GM21825 (cell line): ENCODE data around the gene WAC.
"Not testable (repeated sequence)": the region's sequence is repeated elsewhere in the genome, so short reads cannot be mapped to it uniquely, and the experiment has no call there.

Source experiments
- ATAC-seq: cut with Tn5 transposase; IDR thresholded peaks from one replicate; pipeline ENCODE4 v1.9.1; 2021; ENCODE audit warnings: mild to moderate bottlenecking, moderate library complexity; ENCODE audit not compliant: unreplicated experiment

The WAC gene

DNA sequence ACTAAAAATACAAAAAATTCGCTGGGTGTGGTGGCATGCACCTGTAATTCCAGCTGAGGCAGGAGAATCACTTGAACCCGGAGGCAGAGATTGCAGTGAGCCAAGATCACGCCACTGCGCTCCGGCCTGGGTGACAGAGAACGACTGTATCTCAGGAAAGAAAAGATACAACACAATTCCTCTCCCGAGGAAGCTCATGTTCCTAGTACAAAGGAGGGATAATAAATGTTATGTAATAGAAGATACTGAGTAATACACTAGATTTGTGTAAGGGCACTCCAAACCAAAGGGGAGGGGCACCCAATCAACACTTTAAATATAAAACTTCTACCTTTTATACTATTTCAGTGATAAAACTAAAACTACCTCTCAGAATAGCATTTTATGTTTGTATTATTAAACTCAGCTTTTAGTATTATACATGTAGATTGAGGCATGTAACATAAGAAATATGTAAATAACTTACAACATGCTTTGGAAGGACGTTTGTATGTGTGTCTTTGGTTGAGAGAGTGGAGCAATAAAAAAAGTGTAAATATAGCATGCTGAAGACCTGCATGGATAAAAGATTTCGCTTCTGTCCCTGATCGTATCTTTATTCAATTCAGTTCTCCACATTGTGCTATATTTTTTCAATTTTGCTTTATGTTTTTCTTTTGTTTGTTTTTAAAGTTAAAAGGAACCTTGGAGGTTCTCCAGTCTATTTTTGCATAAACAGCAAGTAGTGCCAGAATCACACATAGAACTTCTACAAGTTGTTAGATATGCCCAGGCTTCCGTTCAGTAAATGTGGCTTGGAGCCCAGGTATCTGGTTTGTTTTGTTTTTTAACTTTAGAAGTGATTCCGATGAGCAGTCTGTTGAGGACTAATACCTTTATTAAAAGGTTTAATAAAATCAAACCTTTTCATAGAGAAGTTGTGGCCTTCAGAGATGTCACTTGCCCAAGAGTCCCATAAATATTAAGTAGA is 71.9 kb downstream of the WAC start:
- no peak for ATAC-seq

DNA sequence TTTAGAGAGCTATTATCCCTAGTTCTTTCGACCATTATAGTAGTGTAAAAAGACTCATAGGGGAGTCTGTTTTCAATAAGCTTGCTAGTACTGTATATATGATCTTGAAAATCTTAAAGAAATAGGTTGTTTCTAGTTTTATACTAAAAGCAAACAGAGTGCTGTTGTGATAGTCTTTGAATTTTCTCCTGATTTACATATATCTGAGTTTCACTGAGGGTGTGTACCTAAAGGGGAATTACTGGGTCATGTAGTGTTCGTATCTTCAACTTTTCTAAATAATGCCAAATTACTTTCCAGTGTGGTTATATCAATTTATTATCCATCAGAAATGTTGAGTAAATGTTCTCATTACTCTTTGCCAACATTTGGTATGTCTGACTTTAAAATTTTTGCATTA is 73.7 kb downstream of the WAC start:
- ATAC-seq, result no peak

DNA sequence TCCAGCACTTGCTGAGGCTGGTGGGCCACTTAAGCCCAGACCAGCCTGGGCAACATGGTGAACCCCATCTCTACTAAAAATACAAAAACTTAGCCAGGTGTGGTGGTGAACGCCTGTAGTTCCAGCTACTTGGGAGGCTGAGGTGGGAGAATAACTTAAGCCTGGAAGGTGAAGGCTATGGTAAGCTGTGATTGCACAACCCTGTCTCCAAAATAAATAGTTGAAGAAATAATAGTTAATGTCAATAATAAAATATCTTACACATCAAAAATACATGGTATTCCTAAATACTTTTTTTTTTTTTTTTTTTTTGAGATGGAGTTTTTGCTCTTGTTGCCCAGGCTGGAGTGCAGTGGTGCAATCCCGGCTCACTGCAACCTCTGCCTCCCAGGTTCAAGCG is 76.7 kb downstream of the WAC start:
- ATAC-seq, result not testable (repeated sequence)

DNA sequence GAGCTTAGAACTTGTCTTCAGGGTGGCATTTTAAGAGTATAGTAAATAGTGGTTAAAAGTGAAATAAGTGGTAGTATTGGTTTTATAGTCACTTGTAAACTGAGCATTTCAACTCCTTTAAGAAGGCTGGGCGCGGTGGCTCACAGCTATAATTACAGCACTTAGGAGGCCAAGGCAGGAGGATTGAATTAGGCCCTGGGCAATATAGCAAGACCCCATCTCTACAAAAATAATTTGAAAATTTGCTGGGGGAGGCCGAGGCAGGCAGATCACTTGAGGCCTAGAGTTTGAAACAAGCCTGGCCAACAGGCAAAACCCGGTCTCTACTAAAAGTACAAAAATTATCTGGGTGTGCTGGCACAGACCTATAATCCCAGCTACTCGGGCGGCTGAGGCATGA is 80.0 kb downstream of the WAC start:
- no peak for ATAC-seq

GRCh38 chr10:28616514-28616913 is 83.6 kb downstream of the WAC start:
- no peak for ATAC-seq

- no peak for ATAC-seq
Observed at GRCh38 chr10:28619455-28619854, 86.5 kb downstream of the WAC start.

- no peak for ATAC-seq
Observed at GRCh38 chr10:28620251-28620650, 87.3 kb downstream of the WAC start.

DNA sequence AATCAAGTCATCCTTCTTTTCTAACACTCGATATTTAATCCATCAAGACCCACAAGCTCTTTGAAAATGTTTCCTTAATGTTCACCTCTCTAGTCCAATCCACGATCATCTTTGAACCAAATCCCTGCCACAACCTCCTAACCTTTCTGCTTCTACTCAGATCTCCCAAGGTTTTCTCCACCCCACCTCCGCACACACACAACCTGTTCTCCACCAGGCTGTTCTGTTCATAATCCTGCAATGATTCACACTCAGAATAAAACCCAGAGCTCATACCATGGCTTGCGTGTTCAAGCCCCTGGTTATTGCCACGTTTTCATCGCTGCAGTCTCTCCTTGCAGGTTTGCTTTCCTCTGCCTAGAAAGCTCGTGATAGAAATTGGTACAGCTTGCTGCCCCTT is 90.6 kb downstream of the WAC start:
- ATAC-seq, result no peak

DNA sequence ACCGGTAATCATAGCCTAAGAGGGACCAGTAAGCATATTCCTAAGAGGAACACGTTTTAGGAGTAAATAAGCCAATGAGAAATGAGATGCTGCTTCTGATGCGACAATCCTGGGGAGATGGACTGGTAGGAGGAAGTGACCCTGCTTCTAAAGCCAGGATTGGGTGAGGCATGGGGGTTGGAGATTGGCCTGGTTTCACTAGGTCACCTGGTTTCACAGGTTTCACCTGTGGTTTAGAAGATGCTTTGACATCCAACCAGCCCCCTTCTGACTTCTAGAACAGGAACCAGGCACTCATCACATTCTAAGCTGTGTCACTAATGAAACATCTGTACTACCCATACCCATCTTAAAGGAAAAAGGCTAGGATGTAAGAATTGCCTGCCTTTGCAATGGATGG is 91.4 kb downstream of the WAC start:
- no peak for ATAC-seq

- no peak for ATAC-seq
Observed at GRCh38 chr10:28627102-28627501, 94.2 kb downstream of the WAC start.

DNA sequence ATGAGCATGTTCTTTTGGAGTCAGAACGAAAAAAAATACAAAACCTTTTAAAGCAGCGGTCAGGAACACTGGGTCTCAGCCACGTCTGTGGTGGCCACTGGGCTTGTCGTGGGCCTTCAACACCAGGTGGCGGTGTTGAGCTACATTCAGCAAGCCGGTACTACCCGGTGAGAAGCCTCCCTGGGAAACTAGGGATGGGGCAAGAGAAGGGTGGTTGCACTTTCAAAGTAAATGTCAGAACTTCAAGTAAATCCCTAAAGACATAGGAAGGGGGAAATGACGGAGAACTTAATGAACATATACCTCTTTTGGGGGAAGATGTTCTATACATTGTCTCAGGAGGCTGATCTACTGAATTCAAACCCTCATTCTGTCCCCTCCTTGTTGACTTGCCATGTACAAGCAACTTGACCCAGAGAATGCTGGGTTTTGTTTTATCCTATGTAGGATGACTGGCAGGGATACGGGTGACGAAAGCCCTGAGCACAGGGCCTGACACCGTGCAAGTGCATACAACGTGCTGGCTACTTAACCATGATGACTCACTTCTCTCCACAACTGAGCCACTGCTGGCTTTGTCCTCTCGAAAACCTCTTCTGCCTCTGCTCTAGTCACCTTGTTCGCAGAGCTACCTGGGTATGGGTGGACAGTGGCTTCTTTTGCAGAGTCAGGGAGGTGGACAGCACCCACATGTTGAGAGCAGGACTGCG is 95.4 kb downstream of the WAC start:
- ATAC-seq, result no peak

DNA sequence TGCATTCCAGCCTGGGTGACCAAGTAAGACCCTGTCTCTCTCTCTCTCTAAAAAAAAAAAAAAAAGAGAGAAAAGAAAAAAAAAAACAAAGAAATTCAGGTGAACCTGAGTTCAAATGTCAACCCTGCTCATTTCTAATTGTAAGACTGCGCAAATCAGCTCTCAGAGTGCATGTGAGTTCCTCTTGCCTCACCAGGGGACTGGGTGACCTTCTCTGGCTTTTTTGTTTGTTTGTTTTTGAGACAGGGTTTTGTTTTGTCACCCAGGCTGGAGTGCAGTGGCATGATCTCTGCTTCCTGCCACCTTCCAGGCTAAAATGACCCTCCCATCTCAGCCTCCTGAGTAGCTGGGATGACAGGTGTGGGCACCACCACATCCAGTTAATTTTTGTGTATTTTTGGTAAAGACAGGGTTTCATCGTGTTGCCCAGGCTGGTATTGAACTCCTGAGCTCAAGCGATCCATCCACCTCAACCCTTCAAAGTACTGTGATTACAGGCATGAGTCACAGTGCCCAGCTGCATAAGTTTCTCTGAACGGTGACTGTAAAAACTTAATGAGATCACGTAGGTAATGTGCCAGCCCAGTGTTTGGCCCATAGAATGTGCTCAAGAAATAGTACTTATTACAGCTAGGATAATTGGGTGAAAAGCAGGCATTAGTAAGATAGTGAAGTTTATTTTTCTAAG is 99.1 kb downstream of the WAC start:
- ATAC-seq, result no peak

DNA sequence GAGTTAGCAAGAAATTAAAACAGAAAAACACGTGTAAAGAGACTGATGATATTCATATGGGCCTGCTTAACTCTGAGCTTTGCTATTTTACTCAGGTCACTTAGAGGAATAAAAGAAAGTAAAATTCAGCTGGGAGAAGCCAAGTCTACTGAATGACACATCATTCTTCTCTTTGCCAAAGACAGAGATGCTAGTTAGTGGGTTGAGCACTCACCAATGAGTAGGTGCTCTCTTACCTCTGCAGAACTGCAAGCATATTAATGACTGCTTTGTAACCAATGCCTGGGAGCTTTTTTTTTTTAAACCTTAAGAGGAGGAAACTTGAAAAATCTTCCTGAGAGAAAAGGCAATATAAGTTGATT is 99.6 kb downstream of the WAC start:
- no peak for ATAC-seq

GRCh38 chr10:28633750-28634149 is 100.8 kb downstream of the WAC start:
- no peak for ATAC-seq

DNA sequence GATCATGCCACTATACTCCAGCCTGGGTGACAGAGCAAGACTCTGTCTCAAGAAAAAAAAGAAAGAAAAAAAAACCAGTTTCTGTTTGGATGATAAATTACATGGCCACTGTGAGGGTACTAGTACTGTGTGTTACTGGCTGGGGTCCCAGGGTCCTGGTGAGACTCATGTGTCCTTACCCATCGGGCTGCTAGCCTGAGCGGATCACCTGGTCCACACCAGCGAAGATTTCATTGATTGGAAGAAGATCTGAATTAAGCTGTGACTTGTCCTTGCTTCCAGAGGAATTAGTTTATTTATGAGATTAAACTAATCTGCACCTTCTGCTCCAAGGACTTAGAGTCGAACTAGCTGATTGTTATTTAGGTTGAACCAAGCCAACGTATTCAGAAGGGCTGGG is 104.4 kb downstream of the WAC start:
- no peak for ATAC-seq

DNA sequence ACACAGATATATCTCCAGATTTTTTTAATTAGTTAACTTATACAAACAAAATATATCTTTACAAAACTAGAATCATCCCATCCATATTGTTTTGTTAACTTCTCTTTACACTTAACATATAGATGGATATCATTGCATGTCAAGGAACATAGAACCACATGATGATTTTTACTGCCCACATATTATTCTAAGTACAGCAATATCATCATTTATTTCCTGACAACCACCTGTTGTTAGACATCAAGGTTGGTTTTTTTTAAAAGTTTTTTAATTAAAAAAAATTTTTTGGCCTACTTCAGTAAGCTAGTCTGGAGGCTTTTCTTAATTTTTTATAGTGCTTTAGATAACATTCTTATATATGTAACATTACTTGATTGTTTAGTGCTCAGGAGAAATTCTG is 105.5 kb downstream of the WAC start:
- ATAC-seq, result no peak

- no peak for ATAC-seq
Observed at GRCh38 chr10:28640551-28640950, 107.6 kb downstream of the WAC start.

GRCh38 chr10:28644647-28645046 is 111.7 kb downstream of the WAC start:
- ATAC-seq, result no peak

GRCh38 chr10:28652106-28652505 is 119.2 kb downstream of the WAC start:
- no peak for ATAC-seq

- no peak for ATAC-seq
Observed at GRCh38 chr10:28652703-28653102, 119.8 kb downstream of the WAC start.

DNA sequence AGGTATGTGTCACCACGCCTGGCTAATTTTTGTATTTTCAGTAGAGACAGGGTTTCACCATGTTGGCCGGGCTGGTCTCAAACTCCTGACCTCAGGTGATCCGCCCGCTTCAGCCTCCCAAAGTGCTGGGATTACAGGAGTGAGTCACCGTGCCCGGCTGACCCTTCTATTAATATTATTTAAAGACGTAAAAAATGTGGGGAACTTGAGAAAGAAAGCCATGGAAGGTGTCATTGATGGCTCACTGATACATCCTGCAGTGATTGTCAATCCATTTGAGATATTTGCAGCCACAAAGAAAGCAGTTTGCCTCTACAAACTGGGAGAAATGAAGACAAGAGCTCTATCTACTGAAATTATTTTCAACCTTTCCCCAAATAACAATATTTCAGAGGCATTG is 125.9 kb downstream of the WAC start:
- ATAC-seq, result not testable (repeated sequence)

GRCh38 chr10:28661035-28661434 is 128.1 kb downstream of the WAC start:
- ATAC-seq, result no peak
